A549 (cell line): ENCODE measurements around the gene GUK1. TPM values are rescaled to one million over a fixed set of nuclear protein-coding genes. Genes with fewer than 3 reads are reported as not detected.

ENCODE experiments used
- ATAC-seq, 2 experiments: fragments of 200-7000 bp in 1 of 2; fragments of >200 bp in 1 of 2; cut with Nextera tagmentation in 1 of 2; cut with Tn5 transposase in 1 of 2; 3 replicates each; pipeline versions ENCODE4 v1.8.0 to v1.9.1; 2018 to 2020; ENCODE audit warnings: mild to moderate bottlenecking in 1 of 2, moderate library complexity in 1 of 2
- CTCF ChIA-PET: fragments of 300-600 bp; sonication (Branson Sonifier 250); formaldehyde crosslinking; extraction: SDS; loops from one replicate; lab custom pipeline; 2021; ENCODE audit warnings: antibody characterized with exemption, inconsistent platforms; lab: Yijun Ruan, JAX
- POLR2A ChIA-PET: fragments of 350-600 bp; formaldehyde crosslinking; extraction: SDS; loops from one replicate; lab custom pipeline; 2021; ENCODE audit warnings: antibody characterized with exemption, inconsistent platforms; lab: Yijun Ruan, JAX
- DNase-seq, 2 experiments: peaks; one replicate each; pipeline versions ENCODE4 v3.0.0 to v3.0.0-alpha.2; 2011 to 2016; ENCODE audit warnings: low read depth in 1 of 2, low spot score in 1 of 2
- FAIRE-seq: peaks from 2 replicates; lab custom pipeline; 2011; peaks lifted over from hg19 to GRCh38; lab: Jason Lieb, UNC
- H3K27ac ChIP-seq, 2 experiments: fragments of >200 bp; sonication (Bioruptor Twin); formaldehyde crosslinking; 3 replicates each; pipeline ENCODE4 v1.5.1; 2016 to 2017
- H3K4me1 ChIP-seq: fragments of >200 bp; sonication (Bioruptor Twin); formaldehyde crosslinking; 3 replicates; pipeline ENCODE4 v1.6.1; 2016
- H3K4me2 ChIP-seq: fragments of >200 bp; sonication (Bioruptor Twin); formaldehyde crosslinking; 3 replicates; pipeline ENCODE4 v1.6.1; 2016
- H3K4me3 ChIP-seq: fragments of >200 bp; sonication (Bioruptor Twin); formaldehyde crosslinking; 3 replicates; pipeline ENCODE4 v1.5.1; 2016
- H3K9me3 ChIP-seq: fragments of >200 bp; sonication (Bioruptor Twin); formaldehyde crosslinking; 3 replicates; pipeline ENCODE4 v1.6.1; 2016
- ATOH8 ChIP-seq: fragments of 250-450 bp; sonication (Bioruptor Pico); IDR thresholded peaks from 2 replicates; pipeline ENCODE4 v1.5.0; 2020; ENCODE audit warnings: low read depth, mild to moderate bottlenecking, moderate library complexity
- CBX8 ChIP-seq: fragments of 200-600 bp; sonication (generic); IDR thresholded peaks from 2 replicates; pipeline ENCODE4 v1.6.1; 2016
- EHF ChIP-seq: fragments of 250-450 bp; sonication (Bioruptor Pico); IDR thresholded peaks from 2 replicates; pipeline ENCODE4 v1.5.0; 2020; ENCODE audit warnings: mild to moderate bottlenecking
- EP300 ChIP-seq, 2 experiments: fragments of >200 bp; sonication (Bioruptor Twin); formaldehyde crosslinking; IDR thresholded peaks; 2 replicates in 1 of 2; 3 replicates in 1 of 2; pipeline ENCODE4 v1.6.1; 2016 to 2017
- FOSB ChIP-seq: fragments of 250-450 bp; sonication (Bioruptor Pico); IDR thresholded peaks from 2 replicates; pipeline ENCODE4 v1.5.0; 2020; ENCODE audit warnings: mild to moderate bottlenecking, moderate library complexity
- HDAC2 ChIP-seq: fragments of 200-600 bp; sonication (generic); IDR thresholded peaks from 2 replicates; pipeline ENCODE4 v1.6.1; 2016
- HOXA7 ChIP-seq: fragments of 250-450 bp; sonication (Bioruptor Pico); IDR thresholded peaks from 2 replicates; pipeline ENCODE4 v1.5.0; 2020; ENCODE audit warnings: mild to moderate bottlenecking, moderate library complexity
- MAFK ChIP-seq: fragments of 450-650 bp; IDR thresholded peaks from 2 replicates; pipeline ENCODE4 v1.6.1; 2014; ENCODE audit not compliant: partially characterized antibody
- MYC ChIP-seq: IDR thresholded peaks from 2 replicates; pipeline ENCODE4 v1.6.1; 2012; ENCODE audit warnings: mild to moderate bottlenecking, inconsistent platforms, low read length, improper control_type of control experiment, borderline replicate concordance
- NPAS2 ChIP-seq: fragments of 250-450 bp; sonication (Bioruptor Pico); IDR thresholded peaks from 2 replicates; pipeline ENCODE4 v1.8.0; 2022; ENCODE audit warnings: mild to moderate bottlenecking, moderate library complexity, borderline replicate concordance
- NR3C1 ChIP-seq: fragments of >200 bp; sonication (Bioruptor Twin); formaldehyde crosslinking; IDR thresholded peaks from 3 replicates; pipeline ENCODE4 v1.6.1; 2017
- POLR2A ChIP-seq: IDR thresholded peaks from 2 replicates; pipeline ENCODE4 v1.6.1; 2012; ENCODE audit warnings: mild to moderate bottlenecking, low read length
- RAD21 ChIP-seq, 2 experiments: fragments of >200 bp in 1 of 2; sonication (Bioruptor Twin) in 1 of 2; formaldehyde crosslinking in 1 of 2; IDR thresholded peaks in 1 of 2; conservative IDR thresholded peaks in 1 of 2; 2 replicates in 1 of 2; 3 replicates in 1 of 2; pipeline ENCODE4 v1.6.1; 2012 to 2018; ENCODE audit warnings: inconsistent platforms in 1 of 2
- RCOR1 ChIP-seq: fragments of 150-350 bp; IDR thresholded peaks from 2 replicates; pipeline ENCODE4 v1.6.1; 2014; ENCODE audit warnings: antibody characterized with exemption, low read length, low read depth
- REST ChIP-seq: fragments of 200-600 bp; sonication (generic); IDR thresholded peaks from 2 replicates; pipeline ENCODE4 v1.6.1; 2016; ENCODE audit warnings: antibody characterized with exemption, mild to moderate bottlenecking, moderate library complexity
- RNF2 ChIP-seq: fragments of 200-600 bp; sonication (generic); IDR thresholded peaks from 2 replicates; pipeline ENCODE4 v1.6.1; 2016; ENCODE audit warnings: low read depth, mild to moderate bottlenecking, antibody characterized with exemption, moderate library complexity, borderline replicate concordance
- TFCP2L1 ChIP-seq: fragments of 250-450 bp; sonication (Bioruptor Pico); IDR thresholded peaks from 2 replicates; pipeline ENCODE4 v1.5.0; 2021; ENCODE audit warnings: mild to moderate bottlenecking
- TP53 ChIP-seq: fragments of 250-450 bp; sonication (Bioruptor Pico); IDR thresholded peaks from 2 replicates; pipeline ENCODE4 v1.5.0; 2021; ENCODE audit warnings: mild to moderate bottlenecking, moderate library complexity
- WGBS: methylation state at CpG from one replicate; pipeline ENCODE4 v1.1.6; 2017; ENCODE audit errors: missing lambda C conversion rate; 5-methylcytosine and 5-hydroxymethylcytosine counted together
- polyA plus RNA-seq, 4 experiments: library from polyadenylated mRNA; depleted of rRNA in 3 of 4; stranded (reverse); fragments of >200 nt; fragmentation: RNase III in 1 of 4; extraction: RNeasy Plus Mini Kit Qiagen cat#74134 plus additional on column Dnase treatment in 1 of 4; gene quantifications; 2 replicates in 3 of 4; 3 replicates in 1 of 4; pipeline ENCODE4 v1.2.3, GENCODE V29; 2011 to 2017

Gene GUK1
- polyA plus RNA-seq, 2 of the 4 experiments (the other 2 are of a cell fraction): 88.9 to 106 TPM

GRCh38 chr1:228177183-228177475 lies 37.0 kb downstream of the GUK1 start (continued):
- no peak for TF ChIP-seq ATOH8 (CRISPR knock-in tag)

GRCh38 chr1:228177721-228178710 lies 37.9 kb downstream of the GUK1 start:
- ChIA-PET POLR2A (no interaction called here), CTCF (interaction anchor here (0.6 to 3.9 kb wide), 6 partner anchors 11 to 247 kb away, joined by 3 to 19 read pairs (median 6); partner anchors contain the start of gene IBA57)
- WGBS: 79% methylated on average over 12 of the region's 12 CpGs
- H3K9me3 ChIP-seq: no peaks in the 10 kb centered on the region
- ATAC-seq: no peak
- FAIRE-seq: no peak
- no peak for DNase-seq
- no peak overlapping the region for H3K4me3 ChIP-seq
- TF ChIP-seq MAFK: no peak
- TF ChIP-seq HOXA7 (CRISPR knock-in tag): no peak
- TF ChIP-seq EP300 (IDR thresholded peaks at IDR 0.05): no peak
- TF ChIP-seq EHF: no peak
- TF ChIP-seq RCOR1: no peak
- no peak for TF ChIP-seq FOSB
- TF ChIP-seq MYC: no peak
- no peak for TF ChIP-seq NPAS2
- TF ChIP-seq TFCP2L1: no peak
- TF ChIP-seq ATOH8 (CRISPR knock-in tag): no peak
- no peak for TF ChIP-seq TP53 (CRISPR knock-in tag)
- no peak for TF ChIP-seq POLR2A
- TF ChIP-seq CBX8: no peak
- TF ChIP-seq RAD21 (conservative IDR thresholded peaks at IDR 0.05 in 1 of 2, IDR thresholded peaks at IDR 0.05 in 1 of 2): no peak
- TF ChIP-seq HDAC2: no peak
- no peak for TF ChIP-seq REST
- no peak for TF ChIP-seq NR3C1
- no peak for TF ChIP-seq RNF2
- H3K4me1 ChIP-seq: 0 out of 3 replicates have a peak, but pooled peaks cover 4% of the 10 kb centered on the region
- no peak overlapping the region for H3K4me2 ChIP-seq
- no peak overlapping the region for H3K27ac ChIP-seq
